ENCODE data around the gene ARMC10.

DNA sequence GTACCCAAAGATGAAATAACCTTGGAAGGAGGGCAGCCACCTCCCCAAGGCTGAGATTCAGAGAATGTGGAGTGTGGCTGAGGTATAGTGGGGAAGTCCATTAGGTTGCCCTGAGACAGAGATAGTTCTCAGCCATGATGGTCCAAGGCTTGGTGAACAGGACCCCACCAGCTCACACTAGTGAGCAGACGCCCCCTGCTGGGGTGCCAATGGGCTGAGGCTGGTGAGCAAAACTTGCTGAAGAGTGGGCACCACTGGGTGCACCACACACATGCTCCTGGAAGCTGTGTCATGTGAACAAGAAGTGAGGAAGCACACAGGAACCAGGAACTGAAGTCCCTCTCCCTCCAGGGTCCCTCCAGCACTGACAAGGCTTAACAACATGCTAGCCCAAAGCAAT lies 9.3 kb upstream of the ARMC10 start:
- no peak for TF ChIP-seq GATA3 (IDR thresholded peaks at IDR 0.05; ENCODE audit: low read depth, low read length)
- TF ChIP-seq GATA2 (IDR thresholded peaks at IDR 0.05; ENCODE audit: low read depth, low read length): no peak

Measured in SH-SY5Y (cell line).